HG03108 (cell line): Measurements from ENCODE around the gene RFC4.

Experiments used
- ATAC-seq: cut with Tn5 transposase; IDR thresholded peaks from one replicate; pipeline ENCODE4 v1.9.1; 2021; ENCODE audit warnings: moderate library complexity; ENCODE audit not compliant: unreplicated experiment

The RFC4 gene

DNA sequence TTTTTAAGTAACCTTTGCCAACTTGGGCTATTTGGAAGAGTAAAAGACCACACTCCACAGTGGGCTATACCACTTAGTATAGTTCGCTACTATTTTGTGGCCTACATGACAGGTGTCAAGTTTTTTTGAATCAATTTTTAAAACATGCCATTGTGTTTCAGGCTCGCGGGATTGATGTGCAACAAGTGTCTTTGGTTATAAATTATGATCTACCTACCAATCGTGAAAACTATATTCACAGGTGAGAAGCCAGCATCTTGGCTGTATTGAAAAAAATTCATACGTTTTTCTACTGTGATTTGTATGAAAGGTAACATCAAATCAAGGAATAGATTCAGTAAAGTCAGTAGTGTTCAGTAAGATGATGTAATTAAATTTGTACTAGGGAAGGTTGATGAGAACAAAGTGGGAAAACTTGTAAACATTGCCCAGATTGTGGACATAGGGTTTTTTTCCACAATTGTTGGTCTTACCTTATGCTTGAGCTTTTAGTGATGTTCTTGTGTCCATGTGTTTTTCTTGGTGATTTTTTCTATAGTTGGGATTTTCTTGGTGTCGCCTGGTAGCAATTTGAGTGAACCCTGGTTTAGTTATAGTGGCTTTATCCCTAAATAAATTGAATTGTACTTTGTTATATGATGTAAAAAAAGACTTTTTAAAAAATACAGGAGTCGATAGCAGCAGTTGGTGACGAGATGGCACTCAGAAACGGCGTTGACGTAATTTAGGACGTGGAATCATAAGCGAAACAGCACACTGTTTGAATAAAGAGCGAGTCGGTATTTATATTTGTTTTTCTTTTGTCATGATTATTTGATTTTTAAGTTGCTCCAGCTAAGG is 18.4 kb downstream of the RFC4 start:
- ATAC-seq, result no peak

DNA sequence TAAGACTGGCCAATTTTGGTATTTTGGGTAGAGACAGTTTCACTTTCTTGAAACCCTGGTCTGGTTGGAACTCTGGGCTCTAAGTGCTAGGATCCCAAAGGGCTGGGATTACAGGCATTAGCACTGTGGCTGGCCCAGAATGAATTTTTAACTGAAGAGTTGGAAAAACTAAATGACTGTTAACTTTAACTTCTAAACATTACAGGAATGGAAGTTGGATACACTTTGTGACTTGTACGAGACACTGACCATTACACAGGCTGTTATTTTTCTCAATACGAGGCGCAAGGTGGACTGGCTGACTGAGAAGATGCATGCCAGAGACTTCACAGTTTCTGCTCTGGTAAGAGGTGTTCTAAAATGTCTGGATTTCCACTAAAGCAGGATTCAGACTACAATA is 19.4 kb downstream of the RFC4 start:
- ATAC-seq, result no peak

DNA sequence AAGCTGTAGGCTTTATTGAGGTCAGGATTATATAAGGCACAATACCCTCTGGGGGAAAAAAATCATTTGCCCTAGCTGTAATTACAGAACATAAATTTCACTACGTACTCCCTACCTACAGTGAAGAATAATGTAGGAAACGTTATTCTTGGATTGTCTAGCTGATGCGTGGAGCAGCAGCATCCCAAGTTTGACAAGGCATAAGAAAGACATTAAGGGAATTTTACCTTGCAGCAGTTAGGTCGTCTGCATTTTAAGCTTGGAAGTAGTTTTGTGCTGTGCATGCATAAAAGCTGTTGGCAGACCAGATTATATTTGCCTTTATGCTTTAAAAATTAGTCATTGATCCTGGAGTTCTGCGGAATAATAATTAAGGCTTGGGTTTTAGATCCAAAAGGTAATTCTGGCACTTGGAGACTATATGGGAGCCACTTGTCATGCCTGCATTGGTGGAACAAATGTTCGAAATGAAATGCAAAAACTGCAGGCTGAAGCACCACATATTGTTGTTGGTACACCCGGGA is 20.7 kb downstream of the RFC4 start:
- no peak for ATAC-seq

DNA sequence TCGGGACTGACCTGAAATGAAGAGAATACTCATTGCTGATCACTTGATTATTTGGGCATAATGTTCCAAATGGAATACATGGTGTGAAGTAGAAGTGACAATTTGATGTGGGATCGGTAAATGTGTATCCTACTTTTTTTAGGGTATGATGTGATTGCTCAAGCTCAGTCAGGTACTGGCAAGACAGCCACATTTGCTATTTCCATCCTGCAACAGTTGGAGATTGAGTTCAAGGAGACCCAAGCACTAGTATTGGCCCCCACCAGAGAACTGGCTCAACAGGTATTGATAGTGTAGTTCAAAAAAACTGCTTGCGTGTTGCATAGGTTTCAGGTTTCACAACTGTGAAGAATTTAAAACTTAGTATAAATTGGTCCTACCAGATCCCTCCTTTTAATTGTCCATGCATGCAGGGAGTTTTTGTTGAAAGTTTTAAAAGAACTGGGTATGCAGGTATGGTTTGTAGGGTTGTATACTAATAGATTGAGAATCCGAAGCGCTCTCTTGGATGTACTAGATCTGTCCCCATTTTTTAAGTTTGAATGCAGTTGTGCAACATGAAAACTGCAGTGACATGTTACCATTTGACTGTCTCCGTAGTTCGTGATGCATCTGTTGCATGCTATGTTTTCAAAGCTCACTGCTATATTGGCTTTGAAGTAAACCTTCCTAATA is 21.3 kb downstream of the RFC4 start:
- no peak for ATAC-seq

DNA sequence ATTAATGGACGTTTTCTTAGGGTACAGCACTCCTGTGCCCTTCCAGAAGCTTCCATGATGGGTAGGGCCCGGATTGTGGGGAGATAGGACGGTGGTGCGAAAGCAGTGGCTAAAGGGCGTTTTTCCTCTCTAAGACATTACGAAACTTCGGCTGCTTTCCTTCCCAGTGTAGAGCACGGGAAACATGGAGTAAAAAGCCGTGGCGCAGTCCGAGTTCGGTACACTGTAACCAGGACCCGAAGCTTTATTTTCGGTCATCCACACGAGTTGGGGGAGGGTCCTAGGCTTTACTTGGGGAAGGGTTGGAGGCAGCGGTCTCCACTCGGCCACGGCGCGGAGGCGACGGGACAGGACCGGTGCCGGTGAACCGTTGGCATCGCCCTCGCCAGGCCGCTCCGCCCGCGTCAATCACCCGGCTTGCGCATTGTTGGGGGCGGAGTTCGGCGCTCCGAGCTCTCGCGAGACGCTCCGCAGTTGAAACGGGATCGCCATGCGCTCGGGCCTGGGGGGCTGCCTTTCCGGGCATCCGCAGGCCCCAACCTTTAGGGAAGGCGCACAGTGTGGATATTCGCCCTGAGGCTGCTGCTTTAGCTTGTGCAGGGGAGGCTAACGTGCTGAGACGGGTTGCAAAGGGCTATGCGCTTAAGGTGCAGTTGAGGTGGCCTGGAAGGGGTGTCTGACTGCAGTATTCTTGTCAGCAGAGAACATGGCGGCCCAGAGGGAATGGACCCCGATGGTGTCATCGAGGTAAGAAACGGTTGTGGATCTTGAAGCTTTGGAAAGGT is 22.4 kb downstream of the RFC4 start:
- peak; percentile 79 for ATAC-seq

DNA sequence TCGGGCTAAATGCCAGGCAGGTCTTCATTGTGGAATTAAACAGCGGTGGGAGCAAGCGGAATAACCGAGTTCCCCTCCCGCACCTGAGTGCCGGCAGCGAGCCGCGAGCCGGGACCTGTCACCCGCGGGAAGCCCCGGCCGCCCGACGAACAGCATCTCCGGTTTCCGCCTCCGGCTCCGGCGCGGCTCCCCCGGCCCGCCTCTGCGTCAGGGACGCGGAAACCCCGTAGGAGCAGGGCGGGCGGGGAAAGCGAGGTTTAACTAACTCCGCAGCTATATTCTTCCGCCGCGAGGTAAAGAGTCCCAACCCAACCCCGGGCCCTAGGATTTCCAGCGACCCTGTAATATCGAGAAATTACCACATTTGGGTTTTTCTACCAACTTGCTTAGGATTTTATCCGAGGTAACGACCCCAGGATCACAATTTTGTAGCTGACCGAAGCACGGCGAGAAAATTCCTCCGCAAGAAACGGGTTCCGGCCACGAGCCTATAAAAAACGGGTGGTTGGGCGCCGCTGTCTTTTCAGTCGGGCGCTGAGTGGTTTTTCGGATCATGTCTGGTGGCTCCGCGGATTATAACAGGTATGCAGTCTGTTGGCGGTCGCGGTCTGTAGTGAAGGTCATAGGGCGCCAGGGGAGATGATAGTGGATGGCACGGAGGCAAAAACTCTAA is 23.1 kb downstream of the RFC4 start, which contains the start of gene EIF4A2:
TSS of gene EIF4A2 (plus strand) at position 520 of the 673 bp plus-strand sequence. CDS start at position 554, 34 bp downstream.
- ATAC-seq, result peak; percentile 57

DNA sequence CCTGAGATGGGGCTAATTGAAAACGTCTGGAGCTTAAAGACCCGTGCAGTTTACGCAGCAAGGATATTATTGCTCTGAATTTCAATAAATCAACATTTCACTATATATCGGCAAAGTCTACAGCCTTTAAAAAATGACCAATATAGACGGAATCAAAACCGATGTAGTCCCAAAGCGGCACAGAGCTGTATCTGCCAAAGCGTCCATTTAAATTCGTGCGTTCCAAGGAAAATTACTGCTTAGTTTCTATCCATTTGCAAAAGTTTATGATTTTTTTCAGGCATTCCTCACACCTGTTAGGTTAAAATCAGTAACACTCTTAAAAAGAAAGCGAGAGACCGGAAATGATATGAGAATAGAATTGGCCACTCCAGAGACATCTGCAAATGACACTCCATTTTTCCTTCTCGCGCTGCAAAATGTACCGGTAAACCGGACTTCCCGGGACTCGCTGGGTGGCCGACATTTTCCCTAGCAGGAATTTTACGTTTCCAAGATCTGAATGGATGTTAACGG is 23.7 kb downstream of the RFC4 start:
- ATAC-seq, result no peak

DNA sequence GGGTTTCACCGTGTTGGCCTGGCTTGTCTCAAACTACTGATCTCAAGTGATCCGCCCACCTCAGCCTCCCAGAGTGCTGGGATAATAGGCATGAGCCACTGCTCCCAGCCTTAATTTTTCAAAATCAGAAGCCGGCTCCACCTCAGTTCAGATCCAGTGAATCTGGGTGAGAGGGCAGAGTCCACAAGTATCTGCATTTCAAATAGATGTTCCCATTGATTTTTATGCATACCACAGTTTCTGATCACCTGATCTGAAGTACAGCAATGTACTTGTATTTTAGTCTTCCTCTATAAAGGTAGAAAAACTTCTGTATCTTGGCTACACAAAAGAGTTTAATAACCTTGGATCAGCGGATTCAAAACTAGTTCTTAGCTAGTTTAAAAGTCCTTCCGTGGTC is 27.1 kb downstream of the RFC4 start:
- ATAC-seq, result no peak

DNA sequence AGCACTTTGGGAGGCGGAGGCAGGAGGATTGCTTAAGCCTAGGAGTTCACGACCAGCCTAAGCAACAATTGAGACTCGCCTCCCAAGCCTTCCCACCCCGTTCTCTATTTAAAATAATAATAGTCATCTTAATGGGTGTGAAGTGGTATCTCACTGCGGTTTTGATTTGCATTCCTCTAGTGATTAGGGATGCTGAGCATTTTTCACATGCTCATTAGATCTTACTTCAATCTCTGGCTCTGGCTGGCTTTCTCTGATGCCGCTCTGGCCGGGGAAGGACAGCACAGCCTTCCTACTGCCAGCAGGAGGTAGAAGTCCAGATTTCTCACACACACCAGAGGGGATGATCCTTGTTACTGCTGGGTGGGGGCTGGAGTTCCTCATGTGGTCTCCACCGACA is 30.3 kb downstream of the RFC4 start:
- no peak for ATAC-seq

DNA sequence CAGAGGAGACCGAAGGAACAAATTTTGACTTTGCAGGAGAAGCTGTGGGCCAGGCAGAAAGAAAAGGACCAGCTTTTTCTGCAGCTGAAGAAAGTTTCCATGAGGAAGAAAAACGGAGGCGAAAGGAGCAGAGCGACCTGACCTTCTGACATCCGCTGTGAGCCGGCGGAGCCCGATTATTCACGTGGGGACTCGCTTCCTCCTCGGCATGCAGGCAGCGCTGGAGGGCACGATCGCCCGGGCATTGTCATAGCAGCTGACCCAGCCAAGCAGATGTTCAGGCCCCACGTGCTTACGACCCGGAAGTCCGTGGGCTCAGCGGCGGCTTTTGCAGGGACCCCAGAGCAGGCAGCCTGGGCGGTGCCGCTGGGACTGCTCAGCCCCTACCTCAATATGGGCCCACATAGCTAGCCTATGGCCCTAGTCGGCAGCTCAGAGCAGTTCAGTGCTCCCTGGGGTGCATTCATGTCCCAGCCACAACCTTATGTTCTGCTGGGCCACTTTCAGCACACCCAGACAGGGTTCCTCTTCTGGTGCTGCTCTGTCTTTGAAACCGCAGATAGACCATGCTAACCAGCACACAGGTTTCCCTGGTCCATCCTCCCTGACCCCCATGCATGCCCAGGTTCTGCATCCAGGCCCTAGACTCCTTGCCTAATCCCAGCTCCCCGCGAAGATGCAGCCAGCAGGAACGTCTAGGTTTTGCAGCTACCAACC is 33.4 kb downstream of the RFC4 start:
- peak; percentile 93 for ATAC-seq

DNA sequence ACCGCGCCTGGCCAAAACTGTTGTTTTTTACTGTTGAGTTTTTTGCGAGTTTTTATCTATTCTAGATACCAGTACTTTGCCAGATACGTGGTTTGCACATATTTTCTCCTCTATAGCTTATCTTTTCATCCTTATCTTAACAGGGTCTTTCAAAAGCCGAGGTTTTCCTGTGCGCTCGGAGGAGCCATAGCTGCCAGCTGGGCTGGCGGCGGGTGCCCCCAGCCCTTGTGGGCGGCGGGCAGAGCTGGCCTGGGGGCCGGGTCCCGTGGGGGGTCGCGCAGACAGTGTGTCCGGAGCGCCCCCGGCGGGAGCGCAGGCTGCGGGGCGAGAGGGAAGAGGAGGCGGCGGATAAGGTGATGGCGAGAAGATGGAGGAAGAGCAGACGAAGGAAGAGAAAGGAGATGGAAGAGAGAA is 34.0 kb downstream of the RFC4 start:
- peak; percentile 20 for ATAC-seq

DNA sequence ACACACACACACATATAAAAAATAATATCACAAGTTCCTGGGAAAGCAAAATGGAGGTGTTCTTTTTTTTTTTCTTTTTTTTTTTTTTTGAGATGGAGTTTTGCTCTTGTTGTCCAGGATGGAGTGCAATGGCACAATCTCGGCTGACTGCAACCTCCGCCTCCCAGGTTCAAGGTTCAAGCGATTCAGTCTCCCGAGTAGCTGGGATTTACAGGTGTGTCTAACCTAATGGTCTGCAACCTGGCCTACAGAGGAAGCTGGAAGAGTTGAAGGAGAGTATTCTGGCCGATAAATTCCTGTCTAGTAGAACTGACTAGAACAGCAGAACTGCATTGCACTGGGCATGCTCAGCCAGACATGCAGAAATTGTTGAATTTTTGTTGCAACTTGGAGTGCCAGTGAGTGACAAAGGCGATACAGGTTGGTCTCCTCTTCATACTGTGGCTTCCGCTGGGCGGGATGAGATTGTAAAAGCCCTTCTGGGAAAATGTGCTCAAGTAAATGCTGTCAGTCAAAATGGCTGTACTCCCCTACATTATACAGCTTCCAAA is 45.3 kb downstream of the RFC4 start:
- ATAC-seq, result no peak

DNA sequence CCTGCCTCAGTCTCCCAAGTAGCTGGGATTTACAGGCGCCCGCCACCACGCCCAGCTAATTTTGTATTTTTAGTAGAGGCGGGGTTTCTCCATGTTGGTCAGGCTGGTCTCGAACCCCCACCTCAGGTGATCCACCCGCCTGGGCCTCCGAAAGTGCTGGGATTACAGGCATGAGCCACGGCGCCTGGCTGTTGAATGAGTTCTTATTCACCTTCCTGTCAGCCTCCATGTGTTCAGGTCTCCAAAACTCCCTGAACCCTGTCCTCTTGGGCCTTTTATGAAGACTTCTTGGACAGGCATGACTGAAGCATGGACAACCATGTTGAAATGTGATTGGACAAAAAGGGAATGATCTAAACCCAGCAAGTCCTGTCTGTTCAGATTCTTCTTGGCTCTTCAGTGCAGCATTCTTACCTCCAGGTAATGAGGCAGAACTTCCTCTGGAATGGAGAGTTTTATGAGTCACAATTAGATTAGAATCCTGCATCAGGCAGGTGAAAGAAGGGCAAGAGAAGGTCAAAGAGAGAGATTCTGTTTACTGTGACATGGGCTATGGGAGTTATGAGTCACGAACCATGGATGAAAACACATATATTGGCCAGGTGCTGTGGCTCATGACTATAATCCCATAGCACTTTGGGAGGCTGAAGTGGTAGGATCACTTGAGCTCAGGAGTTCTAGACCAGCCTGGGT is 46.0 kb downstream of the RFC4 start:
- ATAC-seq, result no peak

DNA sequence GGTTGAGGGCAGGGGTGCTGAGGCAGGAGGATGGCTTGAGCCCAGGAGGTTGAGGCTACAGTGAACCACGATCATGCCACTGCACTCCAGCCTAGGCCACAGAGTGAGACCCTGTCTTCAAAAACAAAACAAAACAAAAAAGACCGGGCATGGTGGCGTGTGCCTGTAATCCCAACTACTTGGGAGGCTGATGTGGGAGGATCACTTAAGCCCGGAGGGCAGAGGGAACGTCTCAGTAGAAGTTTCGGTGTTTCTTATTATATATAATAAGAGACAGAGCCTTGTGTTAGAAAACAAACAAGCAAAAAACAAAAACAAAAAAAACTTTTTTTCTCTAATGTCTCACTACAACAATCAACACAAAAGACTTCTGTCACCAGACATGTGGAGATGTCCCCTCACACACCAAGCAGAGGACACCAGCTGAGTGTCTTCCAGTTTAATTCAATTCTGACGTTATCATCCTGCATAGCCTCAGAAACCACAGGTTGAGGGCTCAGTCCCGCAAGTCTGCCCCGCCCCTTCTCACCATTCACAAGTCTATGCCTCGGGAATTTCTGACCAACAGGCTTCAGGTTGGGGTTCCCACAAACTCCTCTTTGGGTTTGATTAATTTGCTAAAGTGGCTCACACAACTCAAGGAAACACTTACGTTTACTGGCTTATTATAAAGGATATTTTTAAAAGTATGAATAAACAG is 46.9 kb downstream of the RFC4 start:
- no peak for ATAC-seq

DNA sequence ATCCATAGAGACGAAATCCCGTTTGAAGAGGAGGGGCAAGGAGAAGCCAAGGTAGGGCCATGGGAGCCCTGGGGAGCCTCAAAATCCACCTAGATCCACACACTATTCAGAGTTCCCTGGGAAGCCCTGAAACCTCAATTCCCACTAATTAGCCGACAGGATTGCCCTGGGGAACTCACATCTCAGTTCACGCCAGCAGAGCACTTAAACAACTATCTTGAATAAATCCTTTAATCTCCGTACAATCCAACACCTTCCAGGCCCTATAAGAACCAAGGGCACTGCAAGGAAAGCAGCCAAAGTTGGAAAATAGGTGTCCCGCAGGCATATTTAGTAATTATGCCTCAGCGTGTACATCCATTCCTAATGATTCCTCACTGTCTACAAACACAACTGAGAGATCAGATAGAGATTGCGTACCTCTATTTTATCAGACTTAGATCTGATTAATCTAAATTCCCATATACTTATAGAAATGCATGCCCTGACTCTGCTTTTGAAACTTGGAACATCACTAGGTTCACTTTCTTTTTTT is 48.5 kb downstream of the RFC4 start:
- ATAC-seq, result no peak

DNA sequence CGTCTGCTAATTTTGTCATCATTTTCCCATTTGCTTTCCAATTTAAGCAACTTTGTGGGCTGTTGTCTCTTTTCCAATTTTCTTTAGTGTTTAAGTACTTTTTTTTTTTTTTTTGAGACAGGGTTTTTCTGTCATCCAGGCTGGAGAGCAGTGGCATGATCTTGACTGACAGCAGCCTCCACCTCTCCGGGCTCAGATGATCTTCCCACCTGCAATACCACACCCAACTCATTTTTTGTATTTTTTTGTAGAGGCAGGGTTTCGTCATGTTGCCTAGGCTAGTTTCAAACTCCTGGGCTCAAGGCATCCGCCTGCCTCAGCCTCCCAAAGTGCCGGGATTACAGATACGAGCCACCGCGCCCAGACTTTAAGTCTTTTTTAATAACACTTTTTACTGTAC is 49.1 kb downstream of the RFC4 start:
- ATAC-seq, result no peak

DNA sequence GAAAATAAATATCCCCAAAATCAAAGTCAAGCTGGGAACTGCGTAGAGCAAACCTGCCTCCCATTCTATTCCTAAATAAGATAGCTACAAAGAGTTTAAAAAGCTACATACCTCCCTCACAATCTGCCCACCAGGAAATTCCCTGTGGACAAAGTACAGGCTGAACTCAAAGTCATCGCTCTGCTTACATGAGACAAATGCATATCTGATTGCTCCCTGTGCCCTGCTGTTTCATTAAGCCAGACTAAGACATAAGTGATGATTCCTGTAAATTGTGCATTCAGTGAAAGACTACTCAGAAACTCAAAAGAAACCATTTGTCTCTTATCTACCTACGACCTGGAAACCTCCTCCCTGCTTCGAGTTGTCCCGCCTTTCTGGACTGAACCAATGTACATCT is 51.4 kb downstream of the RFC4 start:
- no peak for ATAC-seq

DNA sequence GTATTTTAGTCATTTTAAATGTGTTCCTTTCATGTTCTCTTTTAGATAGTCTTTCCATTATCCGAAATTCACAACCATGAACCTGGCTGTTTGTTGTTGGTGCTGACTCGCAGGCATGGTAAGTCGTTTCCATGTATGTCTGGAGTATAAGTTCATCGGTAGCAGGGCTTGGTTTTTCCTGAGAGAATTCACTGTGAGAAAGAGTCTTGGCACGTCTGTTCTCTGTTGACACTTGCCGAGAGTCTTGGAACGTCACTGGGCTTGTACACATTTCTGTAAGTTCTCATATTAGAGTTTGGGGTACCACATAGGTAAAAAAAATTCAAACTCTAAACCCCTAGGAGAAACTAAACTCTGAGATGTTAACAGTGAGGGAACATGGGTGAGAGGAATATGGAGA is 52.3 kb downstream of the RFC4 start:
- ATAC-seq, result no peak
